HAP-1 (cell line): ENCODE results near the gene CCL27.

ENCODE experiments used
- DNase-seq, 2 experiments: peaks; one replicate each; pipeline ENCODE4 v3.0.0-alpha.2; 2016 to 2020; ENCODE audit warnings: low spot score in 2 of 2
- H3K27me3 ChIP-seq: fragments of 250-450 bp; sonication (Bioruptor Pico); 2 replicates; pipeline ENCODE4 v1.5.1; 2020; ENCODE audit warnings: low read depth, mild to moderate bottlenecking, moderate library complexity
- H3K36me3 ChIP-seq: fragments of 250-450 bp; sonication (Bioruptor Pico); replicated peaks from 2 replicates; pipeline ENCODE4 v1.5.1; 2020; ENCODE audit warnings: mild to moderate bottlenecking
- H3K4me1 ChIP-seq: fragments of 250-450 bp; sonication (Bioruptor Pico); 2 replicates; pipeline ENCODE4 v1.5.1; 2020; ENCODE audit warnings: mild to moderate bottlenecking
- H3K4me3 ChIP-seq: fragments of 250-450 bp; sonication (Bioruptor Pico); 2 replicates; pipeline ENCODE4 v1.5.1; 2020; ENCODE audit warnings: mild to moderate bottlenecking, moderate library complexity
- H3K9me3 ChIP-seq: fragments of 250-450 bp; sonication (Bioruptor Pico); 2 replicates; pipeline ENCODE4 v1.5.1; 2020; ENCODE audit warnings: mild to moderate bottlenecking, moderate library complexity
- in situ Hi-C: fragments of 300-500 bp; cut with MboI; formaldehyde crosslinking; loops from 3 replicates; pipeline ENCODE4 v1.14.3; 2020; ENCODE audit warnings: low sequenced_read_pairs, inconsistent platforms, mixed read lengths

The CCL27 gene

GRCh38 chr9:34689512-34689911, 27.1 kb upstream of the CCL27 start:
- no peaks in the 10 kb centered on the region for H3K36me3 ChIP-seq
- no peak overlapping the region for H3K4me3 ChIP-seq
- H3K27me3 ChIP-seq: no peaks in the 10 kb centered on the region
- H3K4me1 ChIP-seq: no peaks in the 10 kb centered on the region
- H3K9me3 ChIP-seq: peaks cover 7% of the 10 kb centered on the region
- DNase-seq: no peak
- in situ Hi-C loops: no loop called here

GRCh38 chr9:34689116-34689470, 26.6 kb upstream of the CCL27 start:
- no peak for DNase-seq
- H3K27me3 ChIP-seq: no peaks in the 10 kb centered on the region
- peaks cover 7% of the 10 kb centered on the region for H3K9me3 ChIP-seq
- H3K4me3 ChIP-seq: no peak overlapping the region
- in situ Hi-C loops: no loop called here
- H3K36me3 ChIP-seq: no peaks in the 10 kb centered on the region
- H3K4me1 ChIP-seq: no peaks in the 10 kb centered on the region

- H3K36me3 ChIP-seq: no peaks in the 10 kb centered on the region
- in situ Hi-C loops: no loop called here
- H3K9me3 ChIP-seq: peaks cover 7% of the 10 kb centered on the region
- no peak for DNase-seq
- no peak overlapping the region for H3K4me3 ChIP-seq
- no peaks in the 10 kb centered on the region for H3K4me1 ChIP-seq
- no peaks in the 10 kb centered on the region for H3K27me3 ChIP-seq
Observed at GRCh38 chr9:34688329-34689115, 26.1 kb upstream of the CCL27 start.

- H3K36me3 ChIP-seq: no peaks in the 10 kb centered on the region
- H3K27me3 ChIP-seq: no peaks in the 10 kb centered on the region; the same call in 1 of the 2 replicates
- H3K4me1 ChIP-seq: no peaks in the 10 kb centered on the region
- in situ Hi-C loops: no loop called here
- no peaks in the 10 kb centered on the region for H3K9me3 ChIP-seq
- DNase-seq: no peak
- H3K4me3 ChIP-seq: no peak overlapping the region
Observed at GRCh38 chr9:34687276-34688030, 25.0 kb upstream of the CCL27 start.

GRCh38 chr9:34686732-34687131, 24.3 kb upstream of the CCL27 start:
- no peaks in the 10 kb centered on the region; the same call in 1 of the 2 replicates for H3K27me3 ChIP-seq
- H3K9me3 ChIP-seq: no peaks in the 10 kb centered on the region
- no peaks in the 10 kb centered on the region for H3K36me3 ChIP-seq
- H3K4me3 ChIP-seq: no peak overlapping the region
- no peaks in the 10 kb centered on the region for H3K4me1 ChIP-seq
- DNase-seq: no peak
- in situ Hi-C loops: no loop called here

GRCh38 chr9:34686231-34686630, 23.8 kb upstream of the CCL27 start:
- Histone ChIP-seq H3K4me3 (no peak overlapping the region), H3K9me3 (no peaks in the 10 kb centered on the region), H3K4me1 (no peaks in the 10 kb centered on the region), H3K36me3 (no peaks in the 10 kb centered on the region), H3K27me3 (no peaks in the 10 kb centered on the region; the same call in 1 of the 2 replicates)
- DNase-seq: no peak
- in situ Hi-C loops: no loop called here

GRCh38 chr9:34685591-34685990, 23.1 kb upstream of the CCL27 start:
- no peak overlapping the region for H3K4me3 ChIP-seq
- H3K9me3 ChIP-seq: no peaks in the 10 kb centered on the region
- H3K4me1 ChIP-seq: no peaks in the 10 kb centered on the region
- in situ Hi-C loops: no loop called here
- DNase-seq: no peak
- no peaks in the 10 kb centered on the region; the same call in 1 of the 2 replicates for H3K27me3 ChIP-seq
- peaks cover 4% of the 10 kb centered on the region; the same call in 1 of the 2 replicates for H3K36me3 ChIP-seq

- in situ Hi-C loops: no loop called here
- DNase-seq: no peak
Observed at GRCh38 chr9:34684816-34685215, 22.4 kb upstream of the CCL27 start.

GRCh38 chr9:34684145-34684544, 21.7 kb upstream of the CCL27 start:
- no peak for DNase-seq
- in situ Hi-C loops: no loop called here
- H3K4me1 ChIP-seq: no peaks in the 10 kb centered on the region

More at GRCh38 chr9:34684816-34685215, 22.4 kb upstream of the CCL27 start:
- Histone ChIP-seq H3K36me3 (peaks cover 4% of the 10 kb centered on the region; the same call in 1 of the 2 replicates), H3K9me3 (no peaks in the 10 kb centered on the region), H3K4me3 (no peak overlapping the region), H3K4me1 (no peaks in the 10 kb centered on the region), H3K27me3 (no peaks in the 10 kb centered on the region; the same call in 1 of the 2 replicates)

GRCh38 chr9:34675869-34676268, 13.4 kb upstream of the CCL27 start:
- DNase-seq: no peak
- Histone ChIP-seq H3K36me3 (peaks cover under 1% of the 10 kb centered on the region; the same call in 1 of the 2 replicates), H3K9me3 (no peaks in the 10 kb centered on the region), H3K4me1 (no peaks in the 10 kb centered on the region), H3K4me3 (no peak overlapping the region), H3K27me3 (no peaks in the 10 kb centered on the region)
- in situ Hi-C loops: no loop called here

More at GRCh38 chr9:34684145-34684544, 21.7 kb upstream of the CCL27 start:
- H3K27me3 ChIP-seq: no peaks in the 10 kb centered on the region; the same call in 1 of the 2 replicates
- no peaks in the 10 kb centered on the region for H3K9me3 ChIP-seq
- no peak overlapping the region for H3K4me3 ChIP-seq
- H3K36me3 ChIP-seq: peaks cover 4% of the 10 kb centered on the region; the same call in 1 of the 2 replicates

- DNase-seq: peak; percentile 78 to 90
- Histone ChIP-seq H3K27me3 (no peaks in the 10 kb centered on the region), H3K9me3 (no peaks in the 10 kb centered on the region), H3K36me3 (no peaks in the 10 kb centered on the region; the same call in 1 of the 2 replicates), H3K4me3 (no peak overlapping the region), H3K4me1 (no peaks in the 10 kb centered on the region)
- in situ Hi-C loops: no loop called here
Observed at GRCh38 chr9:34675048-34675714, 12.7 kb upstream of the CCL27 start.

- Histone ChIP-seq H3K4me1 (no peaks in the 10 kb centered on the region), H3K27me3 (no peaks in the 10 kb centered on the region), H3K4me3 (no peak overlapping the region), H3K36me3 (no peaks in the 10 kb centered on the region; the same call in 1 of the 2 replicates), H3K9me3 (no peaks in the 10 kb centered on the region)
- in situ Hi-C loops: no loop called here
- DNase-seq: no peak
Observed at GRCh38 chr9:34674440-34674839, 12.0 kb upstream of the CCL27 start.

- Histone ChIP-seq H3K4me1 (no peaks in the 10 kb centered on the region), H3K9me3 (no peaks in the 10 kb centered on the region), H3K36me3 (no peaks in the 10 kb centered on the region; the same call in 1 of the 2 replicates), H3K27me3 (no peaks in the 10 kb centered on the region), H3K4me3 (no peak overlapping the region)
- in situ Hi-C loops: no loop called here
- no peak for DNase-seq
Observed at GRCh38 chr9:34671307-34671706, 8.8 kb upstream of the CCL27 start.
